IPS-20b (cell line): Measurements from ENCODE around the gene HOXB13.

Source experiments
- H3K27ac ChIP-seq: one replicate; pipeline ENCODE4 v1.5.1; 2013; ENCODE audit warnings: low read length
- H3K27me3 ChIP-seq: 2 replicates; pipeline ENCODE4 v1.6.1; 2013; ENCODE audit warnings: mild to moderate bottlenecking, low read length, inconsistent platforms; ENCODE audit not compliant: insufficient read depth
- H3K36me3 ChIP-seq: 2 replicates; pipeline ENCODE4 v1.6.1; 2013; ENCODE audit warnings: low read depth, mild to moderate bottlenecking, inconsistent platforms, low read length, moderate library complexity; ENCODE audit not compliant: insufficient read depth
- H3K4me1 ChIP-seq: 2 replicates; pipeline ENCODE4 v1.6.1; 2013; ENCODE audit warnings: mild to moderate bottlenecking, control low read depth, inconsistent platforms, low read length, moderate library complexity; ENCODE audit not compliant: insufficient read depth
- H3K4me3 ChIP-seq: 2 replicates; pipeline ENCODE4 v1.5.1; 2013; ENCODE audit warnings: mild to moderate bottlenecking, low read length, inconsistent platforms
- H3K9ac ChIP-seq: 2 replicates; pipeline ENCODE4 v1.6.1; 2013; ENCODE audit warnings: low read depth, mild to moderate bottlenecking, inconsistent platforms, low read length, moderate library complexity
- H3K9me3 ChIP-seq: 2 replicates; pipeline ENCODE4 v1.6.1; 2013; ENCODE audit warnings: mild to moderate bottlenecking, low read depth, low read length, inconsistent platforms; ENCODE audit not compliant: insufficient read depth

HOXB13 gene

GRCh38 chr17:48746916-48747444, 18.4 kb upstream of the HOXB13 start:
- Histone ChIP-seq H3K27ac (no peak overlapping the region), H3K36me3 (no peaks in the 10 kb centered on the region), H3K9me3 (peaks cover 9% of the 10 kb centered on the region; the same call in 1 of the 2 replicates), H3K27me3 (peaks cover 100% of the 10 kb centered on the region), H3K9ac (no peak overlapping the region), H3K4me3 (no peak overlapping the region), H3K4me1 (no peaks in the 10 kb centered on the region)

- Histone ChIP-seq H3K4me3 (no peak overlapping the region), H3K4me1 (no peaks in the 10 kb centered on the region), H3K27me3 (peaks cover 100% of the 10 kb centered on the region), H3K27ac (no peak overlapping the region), H3K9ac (no peak overlapping the region), H3K9me3 (peaks cover 5% of the 10 kb centered on the region; the same call in 1 of the 2 replicates), H3K36me3 (no peaks in the 10 kb centered on the region)
Observed at GRCh38 chr17:48745381-48746275, 17.1 kb upstream of the HOXB13 start.

DNA sequence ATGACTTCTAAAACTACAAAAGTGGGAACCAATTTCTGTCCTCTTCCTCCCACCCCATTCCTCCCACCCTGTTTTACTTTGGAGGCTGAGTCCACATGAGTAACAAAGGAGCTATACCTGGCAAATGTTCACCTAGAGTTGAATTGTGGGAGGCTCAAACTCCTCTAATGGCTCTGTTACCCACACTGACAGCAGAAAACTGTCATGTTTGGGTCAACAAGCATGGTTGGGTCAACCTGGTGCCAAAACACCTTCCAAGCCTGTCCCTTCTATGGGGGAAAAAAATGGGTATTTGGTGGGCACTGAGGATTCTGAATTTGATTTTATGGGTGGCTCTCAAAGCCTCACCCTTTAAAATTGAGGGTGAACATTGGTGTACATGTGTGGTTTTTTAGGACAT, 12.0 kb upstream of the HOXB13 start:
- Histone ChIP-seq H3K9me3 (no peaks in the 10 kb centered on the region; the same call in 1 of the 2 replicates), H3K36me3 (no peaks in the 10 kb centered on the region), H3K9ac (no peak overlapping the region), H3K4me1 (no peaks in the 10 kb centered on the region), H3K4me3 (no peak overlapping the region), H3K27me3 (peaks cover 100% of the 10 kb centered on the region), H3K27ac (no peak overlapping the region)

- Histone ChIP-seq H3K9ac (no peak overlapping the region), H3K4me3 (no peak overlapping the region), H3K36me3 (no peaks in the 10 kb centered on the region), H3K27me3 (peaks cover 100% of the 10 kb centered on the region), H3K27ac (no peak overlapping the region), H3K4me1 (no peaks in the 10 kb centered on the region), H3K9me3 (peaks cover 4% of the 10 kb centered on the region; the same call in 1 of the 2 replicates)
Observed at GRCh38 chr17:48738803-48739526, 10.4 kb upstream of the HOXB13 start.

DNA sequence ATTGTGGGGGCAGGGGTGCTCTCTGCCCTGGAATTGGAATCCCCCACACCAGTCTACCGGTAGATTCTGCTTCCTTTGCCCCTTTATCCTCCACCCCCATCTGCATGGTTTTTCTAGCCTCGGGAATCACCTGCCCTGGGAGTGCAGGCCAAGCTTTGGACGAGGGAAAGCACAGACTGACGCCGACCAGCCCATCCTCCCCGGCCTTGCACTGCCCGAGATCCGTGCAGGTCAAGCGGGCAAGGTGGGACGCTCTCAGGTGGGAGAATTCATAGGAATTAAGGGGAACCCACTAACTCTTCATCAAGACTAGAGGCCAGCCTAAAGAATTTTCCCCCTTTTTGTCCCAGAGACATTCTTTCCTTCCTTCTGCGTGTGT, 9.9 kb upstream of the HOXB13 start:
- Histone ChIP-seq H3K9me3 (peaks cover 4% of the 10 kb centered on the region; the same call in 1 of the 2 replicates), H3K27me3 (peaks cover 100% of the 10 kb centered on the region), H3K4me3 (no peak overlapping the region), H3K36me3 (no peaks in the 10 kb centered on the region), H3K27ac (no peak overlapping the region), H3K4me1 (no peaks in the 10 kb centered on the region), H3K9ac (no peak overlapping the region)

DNA sequence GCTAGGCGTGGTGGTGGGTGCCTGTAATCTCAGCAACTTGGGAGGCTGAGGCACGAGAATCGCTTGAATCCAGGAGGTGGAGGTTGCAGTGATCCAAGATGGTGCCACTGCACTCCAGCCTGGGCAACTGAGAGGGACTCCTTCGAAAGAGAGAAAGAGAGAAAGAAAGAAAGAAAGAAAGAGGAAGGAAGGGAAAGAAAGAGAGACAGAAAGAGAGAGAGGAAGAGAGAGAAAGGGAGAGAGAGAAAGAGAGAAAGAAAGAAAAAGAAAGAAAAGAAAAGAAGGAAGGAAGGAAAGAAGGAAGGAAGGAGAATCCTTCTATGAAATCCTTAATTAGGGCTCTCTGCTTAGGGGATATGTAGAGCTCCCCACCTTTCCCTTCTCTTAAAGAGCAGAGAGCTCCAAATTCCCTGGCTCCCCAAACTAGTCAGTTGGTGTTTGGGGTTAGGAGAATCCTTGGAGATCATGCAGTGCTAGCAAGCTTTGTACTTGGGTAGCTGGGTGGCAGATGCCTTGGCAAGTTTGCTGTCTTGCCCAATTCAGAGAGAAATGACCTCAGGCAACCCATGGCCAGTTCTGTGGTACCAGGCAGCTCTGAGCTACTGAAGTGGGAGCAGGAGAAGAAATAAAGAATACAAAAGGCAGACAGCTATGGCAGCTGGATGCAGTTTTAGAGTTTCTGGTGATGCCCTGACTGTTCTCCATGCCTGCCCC, 8.9 kb upstream of the HOXB13 start:
- Histone ChIP-seq H3K27me3 (peaks cover 100% of the 10 kb centered on the region), H3K4me1 (peaks cover 4% of the 10 kb centered on the region; the same call in 1 of the 2 replicates), H3K27ac (no peak overlapping the region), H3K36me3 (no peaks in the 10 kb centered on the region), H3K9ac (no peak overlapping the region), H3K4me3 (no peak overlapping the region), H3K9me3 (peaks cover 4% of the 10 kb centered on the region; the same call in 1 of the 2 replicates)

DNA sequence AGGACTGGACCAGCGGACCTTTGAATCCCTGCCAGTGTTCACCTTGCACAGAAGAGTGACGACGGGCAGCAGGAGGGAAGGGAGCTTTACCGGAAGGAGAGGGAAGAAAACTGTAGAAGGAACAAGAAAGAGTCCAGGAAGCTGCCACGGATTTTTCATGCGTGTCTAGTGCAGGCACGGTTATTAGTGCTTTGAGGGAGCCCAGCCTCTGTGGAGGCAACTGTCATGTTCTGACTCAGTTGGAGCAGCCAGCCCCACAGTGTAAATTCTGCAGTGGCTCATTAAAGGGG, 6.5 kb upstream of the HOXB13 start:
- Histone ChIP-seq H3K4me1 (peaks cover 4% of the 10 kb centered on the region; the same call in 1 of the 2 replicates), H3K27me3 (peaks cover 100% of the 10 kb centered on the region), H3K9ac (no peak overlapping the region), H3K27ac (no peak overlapping the region), H3K4me3 (no peak overlapping the region), H3K36me3 (no peaks in the 10 kb centered on the region), H3K9me3 (peaks cover 4% of the 10 kb centered on the region; the same call in 1 of the 2 replicates)

GRCh38 chr17:48734333-48735061, 5.9 kb upstream of the HOXB13 start:
- no peaks in the 10 kb centered on the region for H3K36me3 ChIP-seq
- no peak overlapping the region for H3K27ac ChIP-seq
- peaks cover 4% of the 10 kb centered on the region; the same call in 1 of the 2 replicates for H3K4me1 ChIP-seq
- H3K9me3 ChIP-seq, result peaks cover 5% of the 10 kb centered on the region; the same call in 1 of the 2 replicates
- H3K27me3 ChIP-seq, result peaks cover 100% of the 10 kb centered on the region
- no peak overlapping the region for H3K4me3 ChIP-seq
- H3K9ac ChIP-seq, result no peak overlapping the region

DNA sequence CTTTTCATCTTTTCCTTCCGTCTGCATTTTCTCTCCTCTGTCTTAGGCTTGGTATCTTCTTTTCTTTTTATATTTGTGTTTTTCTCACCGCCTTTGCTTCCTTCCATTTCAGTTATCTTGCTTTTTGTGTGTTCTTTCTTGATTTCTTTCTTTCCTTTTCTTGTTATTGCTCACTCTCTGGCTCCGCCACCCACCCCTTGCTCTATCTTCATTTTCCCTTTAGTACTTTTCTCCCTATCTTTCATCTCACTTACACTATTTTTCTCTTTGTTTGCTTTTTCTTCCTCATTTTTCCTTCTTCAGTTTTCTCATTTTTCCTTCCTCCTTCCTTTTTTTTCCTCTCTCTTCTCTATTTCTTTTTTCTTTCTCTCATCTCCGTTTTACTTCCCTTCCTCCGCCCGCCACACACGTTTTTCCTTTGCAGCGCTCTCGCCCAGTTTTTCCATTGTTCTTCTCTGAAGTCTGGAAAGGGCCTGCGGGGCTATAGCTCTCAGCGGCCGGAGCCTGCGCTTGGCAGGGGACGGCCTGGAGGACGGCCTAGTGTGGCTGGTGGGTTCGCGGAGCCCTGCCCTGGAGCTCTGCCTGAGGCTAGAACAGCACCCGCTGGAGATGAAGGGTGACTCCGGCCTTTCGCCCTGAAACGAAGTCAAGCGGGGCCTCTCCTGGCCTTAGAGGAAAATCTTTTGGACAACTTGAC, 5.2 kb upstream of the HOXB13 start:
- peaks cover 8% of the 10 kb centered on the region; the same call in 1 of the 2 replicates for H3K9me3 ChIP-seq

GRCh38 chr17:48732688-48733629, 4.4 kb upstream of the HOXB13 start:
- peaks cover 100% of the 10 kb centered on the region for H3K27me3 ChIP-seq
- no peaks in the 10 kb centered on the region for H3K36me3 ChIP-seq
- H3K9me3 ChIP-seq, result peaks cover 8% of the 10 kb centered on the region; the same call in 1 of the 2 replicates
- no peak overlapping the region for H3K27ac ChIP-seq
- H3K4me3 ChIP-seq, result no peak overlapping the region
- peaks cover 4% of the 10 kb centered on the region; the same call in 1 of the 2 replicates for H3K4me1 ChIP-seq
- no peak overlapping the region for H3K9ac ChIP-seq

More for the DNA sequence above, 5.2 kb upstream of the HOXB13 start:
- Histone ChIP-seq H3K27me3 (peaks cover 100% of the 10 kb centered on the region), H3K4me1 (peaks cover 4% of the 10 kb centered on the region; the same call in 1 of the 2 replicates), H3K9ac (no peak overlapping the region), H3K36me3 (no peaks in the 10 kb centered on the region), H3K27ac (no peak overlapping the region), H3K4me3 (no peak overlapping the region)
